K562 (cell line): ENCODE measurements around the gene PGLYRP1.

Experiments
- ARHGAP35 ChIP-seq: fragments of 450-650 bp; IDR thresholded peaks from 2 replicates; pipeline ENCODE4 v1.6.1; 2018; ENCODE audit not compliant: partially characterized antibody
- BCL6 ChIP-seq: fragments of 250-450 bp; sonication (Bioruptor Pico); IDR thresholded peaks from 2 replicates; pipeline ENCODE4 v1.4.0; 2020
- GATAD2B ChIP-seq: fragments of 450-650 bp; IDR thresholded peaks from 2 replicates; pipeline ENCODE4 v1.6.1; 2017; ENCODE audit warnings: mild to moderate bottlenecking, borderline replicate concordance
- MIER1 ChIP-seq: fragments of 450-650 bp; IDR thresholded peaks from 2 replicates; pipeline ENCODE4 v1.6.1; 2016; ENCODE audit warnings: antibody characterized with exemption, mild to moderate bottlenecking, low read depth
- NBN ChIP-seq: fragments of 450-650 bp; IDR thresholded peaks from 2 replicates; pipeline ENCODE4 v1.6.1; 2016; ENCODE audit warnings: low read depth, mild to moderate bottlenecking
- NR2C1 ChIP-seq, 2 experiments: fragments of 450-650 bp; IDR thresholded peaks; 2 replicates each; pipeline ENCODE4 v1.6.1; 2017; ENCODE audit warnings: mild to moderate bottlenecking in 2 of 2, antibody characterized with exemption in 1 of 2, inconsistent platforms in 1 of 2, missing compliant biosample characterization in 1 of 2, missing genetic modification characterization in 1 of 2
- SNIP1 ChIP-seq: fragments of 450-650 bp; IDR thresholded peaks from 2 replicates; pipeline ENCODE4 v1.7.1; 2017; ENCODE audit warnings: low read depth, mild to moderate bottlenecking
- STAG1 ChIP-seq: sonication (generic); formaldehyde crosslinking; IDR thresholded peaks from 2 replicates; pipeline ENCODE4 v1.5.0; 2020; ENCODE audit warnings: missing genetic modification reagents, borderline replicate concordance
- ZNF354B ChIP-seq: fragments of 250-450 bp; sonication (Bioruptor Pico); IDR thresholded peaks from 2 replicates; pipeline ENCODE4 v1.4.0; 2020

GRCh38 chr19:46031781-46032596, 9.1 kb upstream of the PGLYRP1 start:
- TF ChIP-seq ZNF354B (CRISPR knock-in tag) (no peak), NBN (no peak), STAG1 (CRISPR knock-in tag) (no peak), SNIP1 (no peak), MIER1 (no peak), NR2C1 (IDR thresholded peaks at IDR 0.05) (no peak), NR2C1 (tag; IDR thresholded peaks at IDR 0.05) (no peak), GATAD2B (no peak), BCL6 (CRISPR knock-in tag) (no peak), ARHGAP35 (no peak)
